Stomach (tissue), 9 donors: ENCODE data around the gene CDH16. TPM values are rescaled to one million over a fixed set of nuclear protein-coding genes. Genes with fewer than 3 reads are reported as not detected.
A peak's percentile ranks its signal among the peaks of the same experiment; 100 is the strongest.
"Not testable (repeated sequence)": the region's sequence is repeated elsewhere in the genome, so short reads cannot be mapped to it uniquely, and the experiment has no call there.

Experiments used
- DNase-seq, 2 donors: peaks; one replicate each; pipeline versions ENCODE4 v3.0.0 to v3.0.0-alpha.2; 2013 to 2019
- H3K27ac ChIP-seq, 5 donors: fragments of 200-600 bp in 4 of 5; sonication (generic) in 4 of 5; one replicate each; pipeline ENCODE4 v1.5.1; 2013 to 2019; ENCODE audit warnings: mild to moderate bottlenecking in 1 of 5, moderate library complexity in 1 of 5
- H3K27me3 ChIP-seq, 3 donors: fragments of 200-600 bp; sonication (generic); one replicate each; pipeline ENCODE4 v1.5.1; 2017 to 2019; ENCODE audit warnings: mixed run types in 1 of 3
- H3K36me3 ChIP-seq, 4 donors: fragments of 200-600 bp; sonication (generic); 1 replicate in 3 of 4; 2 replicates in 1 of 4; pipeline ENCODE4 v1.5.1; 2016 to 2019
- H3K4me1 ChIP-seq, 4 donors: fragments of 200-600 bp; sonication (generic); one replicate each; pipeline ENCODE4 v1.5.1; 2016 to 2019
- H3K4me3 ChIP-seq, 4 donors: fragments of 200-600 bp; sonication (generic) in 3 of 4; one replicate each; pipeline ENCODE4 v1.5.1; 2016 to 2019; ENCODE audit warnings: mild to moderate bottlenecking in 1 of 4
- H3K9me3 ChIP-seq, 4 donors: fragments of 200-600 bp; sonication (generic); one replicate each; pipeline ENCODE4 v1.5.1; 2016 to 2019
- CTCF ChIP-seq, 7 experiments: fragments of 450-650 bp in 4 of 7; fragments of 200-600 bp in 3 of 7; sonication (generic) in 3 of 7; IDR thresholded peaks; one replicate each; pipeline ENCODE4 v1.5.1; 2016 to 2019; ENCODE audit warnings: antibody characterized with exemption in 7 of 7, control low read depth in 2 of 7, mild to moderate bottlenecking in 1 of 7
- EP300 ChIP-seq: sonication (generic); formaldehyde crosslinking; IDR thresholded peaks from one replicate; pipeline ENCODE4 v1.6.1; 2017; ENCODE audit warnings: antibody characterized with exemption
- POLR2A ChIP-seq, 4 donors: fragments of 450-650 bp; IDR thresholded peaks; one replicate each; pipeline ENCODE4 v1.6.1; 2016; ENCODE audit warnings: antibody characterized with exemption in 4 of 4, control low read depth in 2 of 4, mild to moderate bottlenecking in 1 of 4, moderate library complexity in 1 of 4
- POLR2AphosphoS5 ChIP-seq, 3 donors: sonication (generic); formaldehyde crosslinking; IDR thresholded peaks; one replicate each; pipeline ENCODE4 v1.6.1; 2016; ENCODE audit warnings: antibody characterized with exemption in 3 of 3
- WGBS, 5 donors: extraction: QIAGEN DNeasy Blood & Tissue Kit in 3 of 5; methylation state at CpG; one replicate each; pipeline versions ENCODE4 v1.1.5 to v1.1.7; 2013 to 2018; 5-methylcytosine and 5-hydroxymethylcytosine counted together
- intact Hi-C: fragments of 100-400 bp; cut with DNase I; formaldehyde crosslinking; loops from one replicate; pipeline ENCODE4 v1.15.1; 2023; ENCODE audit warnings: low total_unique reads
- polyA plus RNA-seq, 3 donors: library from polyadenylated mRNA; stranded (reverse); fragments of 200-250 nt; gene quantifications; one replicate each; pipeline ENCODE4 v1.2.3, GENCODE V29; 2013
- total RNA-seq, 5 donors: library from RNA; depleted of rRNA; stranded (reverse); fragments of >200 nt; gene quantifications; one replicate each; pipeline versions ENCODE4 v1.1.0 to v1.2.3, GENCODE V29; 2014 to 2016
- donor health status: healthy with polysubstance abuse.
- donor health status: Bipolar disorder and iron deficiency.
- donor health status: healthy.

Gene CDH16
- total and polyA plus RNA-seq, 8 donors, result 0.14 to 2.3 (median 1.1) TPM; not detected in 5

GRCh38 chr16:66872559-66872942 is 46.1 kb downstream of the CDH16 start:
- DNase-seq, result no peak
- WGBS, 5 donors, result 37 to 57% (median 42%) methylated on average over 4 of the region's 4 CpGs

GRCh38 chr16:66871840-66872239 is 46.8 kb downstream of the CDH16 start:
- Histone ChIP-seq H3K4me1 (peaks cover 7 to 26% (median 15%) of the 10 kb centered on the region in 4 donors), H3K36me3 (no peaks in the 10 kb centered on the region), H3K9me3 (no peaks in the 10 kb centered on the region), H3K27me3 (no peaks in the 10 kb centered on the region), H3K27ac (no peak overlapping the region), H3K4me3 (no peak overlapping the region)
- no peak for TF ChIP-seq EP300
- no peak for TF ChIP-seq POLR2AphosphoS5 (IDR thresholded peaks at IDR 0.05)
- no peak for TF ChIP-seq CTCF (IDR thresholded peaks at IDR 0.05)
- TF ChIP-seq POLR2A (IDR thresholded peaks at IDR 0.05), result no peak
- intact Hi-C loops, result no loop called here
- 49 to 78% (median 66%) methylated on average over 3 of the region's 3 CpGs for whole genome bisulfite sequencing, 5 donors
- peak in 1 of 2 donors; percentile 32 for DNase-seq

More at GRCh38 chr16:66872559-66872942, 46.1 kb downstream of the CDH16 start:
- TF ChIP-seq CTCF (IDR thresholded peaks at IDR 0.05), result no peak
- Histone ChIP-seq H3K4me3 (peak overlapping the region in 3 of 4 donors; percentile 31 to 41 (median 40)), H3K36me3 (no peaks in the 10 kb centered on the region), H3K27me3 (no peaks in the 10 kb centered on the region), H3K4me1 (peaks cover 7 to 26% (median 15%) of the 10 kb centered on the region in 4 donors), H3K27ac (peak overlapping the region in 4 of 5 donors; percentile 64 to 75 (median 66)), H3K9me3 (no peaks in the 10 kb centered on the region)
- intact Hi-C loops, result no loop called here

GRCh38 chr16:66871363-66871762 is 47.3 kb downstream of the CDH16 start:
- H3K4me3 ChIP-seq, H3K27ac ChIP-seq, DNase-seq, H3K36me3 ChIP-seq, H3K27me3 ChIP-seq, H3K9me3 ChIP-seq, intact Hi-C loops: not testable (repeated sequence)
- peaks cover 7 to 26% (median 15%) of the 10 kb centered on the region in 4 donors for H3K4me1 ChIP-seq
- WGBS, 5 donors, result 91 to 98% (median 97%) methylated on average over 2 of the region's 2 CpGs

GRCh38 chr16:66869424-66869823 is 49.3 kb downstream of the CDH16 start:
- Histone ChIP-seq H3K9me3 (no peaks in the 10 kb centered on the region), H3K4me1 (peaks cover 7 to 25% (median 15%) of the 10 kb centered on the region in 4 donors), H3K27me3 (no peaks in the 10 kb centered on the region), H3K27ac (no peak overlapping the region), H3K36me3 (no peaks in the 10 kb centered on the region), H3K4me3 (no peak overlapping the region)
- DNase-seq, result no peak
- intact Hi-C loops, result loop anchor here (10.0 kb wide), 1 partner anchor 135 kb away; no protein-coding TSS in a partner anchor
- TF ChIP-seq POLR2A (IDR thresholded peaks at IDR 0.05), result no peak
- TF ChIP-seq POLR2AphosphoS5 (IDR thresholded peaks at IDR 0.05), result no peak
- no peak for TF ChIP-seq EP300
- no peak for TF ChIP-seq CTCF (IDR thresholded peaks at IDR 0.05)
- 88 to 100% (median 96%) methylated on average over 1 of the region's 1 CpG for WGBS, 5 donors

GRCh38 chr16:66863707-66864106 is 55.0 kb downstream of the CDH16 start:
- Histone ChIP-seq H3K9me3 (no peaks in the 10 kb centered on the region), H3K4me3 (no peak overlapping the region), H3K27me3 (no peaks in the 10 kb centered on the region), H3K4me1 (peaks cover 0 to 7% (median 2%) of the 10 kb centered on the region in 4 donors), H3K27ac (no peak overlapping the region), H3K36me3 (no peaks in the 10 kb centered on the region)
- no peak for DNase-seq
- TF ChIP-seq EP300 (no peak), POLR2A (IDR thresholded peaks at IDR 0.05) (no peak), POLR2AphosphoS5 (IDR thresholded peaks at IDR 0.05) (no peak), CTCF (IDR thresholded peaks at IDR 0.05) (no peak)
- intact Hi-C loops, result loop anchor here (10.0 kb wide), 1 partner anchor 129 kb away; no protein-coding TSS in a partner anchor
